CD14-positive monocyte (primary cell): Measurements from ENCODE around the gene RNF167. TPM values are rescaled to one million over a fixed set of nuclear protein-coding genes. Genes with fewer than 3 reads are reported as not detected.

Source experiments
- DNase-seq, 3 donors: peaks; one replicate each; pipeline ENCODE4 v3.0.0-alpha.2; 2011 to 2022
- H2AFZ ChIP-seq: 2 replicates; pipeline ENCODE4 v1.6.0; 2012; ENCODE audit warnings: mild to moderate bottlenecking, low read depth, low read length, inconsistent platforms; ENCODE audit not compliant: insufficient read depth, poor library complexity, severe bottlenecking
- H3K27ac ChIP-seq, 2 donors: 1 replicate in 1 of 2; 2 replicates in 1 of 2; pipeline ENCODE4 v1.5.1; 2012 to 2013; ENCODE audit warnings: low read length in 2 of 2, control low read depth in 1 of 2, inconsistent platforms in 1 of 2, low read depth in 1 of 2, mild to moderate bottlenecking in 1 of 2
- H3K27me3 ChIP-seq, 2 donors: one replicate each; pipeline versions ENCODE4 v1.6.0 to v1.6.1; 2011 to 2013; ENCODE audit warnings: low read length in 2 of 2; ENCODE audit not compliant: control insufficient read depth in 2 of 2, insufficient read depth in 2 of 2
- H3K36me3 ChIP-seq, 2 donors: replicated peaks in 1 of 2; 1 replicate in 1 of 2; 2 replicates in 1 of 2; pipeline versions ENCODE4 v1.5.1 to v1.6.1; 2012 to 2013; ENCODE audit warnings: low read length in 2 of 2, control low read depth in 1 of 2, inconsistent platforms in 1 of 2, mild to moderate bottlenecking in 1 of 2; ENCODE audit not compliant: insufficient read depth in 2 of 2, control insufficient read depth in 1 of 2
- H3K4me1 ChIP-seq, 2 donors: 1 replicate in 1 of 2; 2 replicates in 1 of 2; pipeline versions ENCODE4 v1.5.1 to v1.6.1; 2012 to 2013; ENCODE audit warnings: low read length in 2 of 2, control low read depth in 1 of 2, inconsistent platforms in 1 of 2, mild to moderate bottlenecking in 1 of 2, moderate library complexity in 1 of 2; ENCODE audit not compliant: insufficient read depth in 2 of 2, control insufficient read depth in 1 of 2
- H3K4me2 ChIP-seq: replicated peaks from 2 replicates; pipeline ENCODE3; 2012; ENCODE audit warnings: low read length, moderate library complexity, mild to moderate bottlenecking; ENCODE audit not compliant: poor library complexity, severe bottlenecking; ENCODE audit errors: extremely low read depth
- H3K4me3 ChIP-seq, 3 experiments: fragments of 200-600 bp in 1 of 3; sonication (generic) in 1 of 3; replicated peaks in 1 of 3; 1 replicate in 2 of 3; 2 replicates in 1 of 3; pipeline ENCODE4 v1.5.1; 2011 to 2013; ENCODE audit warnings: low read length in 3 of 3, mild to moderate bottlenecking in 3 of 3, control low read depth in 2 of 3, low read depth in 2 of 3, inconsistent platforms in 1 of 3, moderate library complexity in 1 of 3
- H3K79me2 ChIP-seq: 2 replicates; pipeline ENCODE4 v1.6.0; 2012; ENCODE audit warnings: mild to moderate bottlenecking, control low read depth, inconsistent platforms, low read length, moderate library complexity; ENCODE audit not compliant: insufficient read depth
- H3K9ac ChIP-seq: 2 replicates; pipeline ENCODE4 v1.6.0; 2017; ENCODE audit warnings: low read length, mild to moderate bottlenecking; ENCODE audit not compliant: insufficient read depth, poor library complexity, severe bottlenecking
- H3K9me3 ChIP-seq, 2 donors: replicated peaks in 1 of 2; 1 replicate in 1 of 2; 2 replicates in 1 of 2; pipeline versions ENCODE4 v1.5.1 to v1.6.1; 2012 to 2013; ENCODE audit warnings: low read length in 2 of 2, control low read depth in 1 of 2; ENCODE audit not compliant: control insufficient read depth in 1 of 2, insufficient read depth in 1 of 2
- H4K20me1 ChIP-seq: 2 replicates; pipeline ENCODE4 v1.6.0; 2012; ENCODE audit warnings: mild to moderate bottlenecking, low read length, control low read depth, moderate library complexity; ENCODE audit not compliant: insufficient read depth
- H3K27ac Mint-ChIP-seq, 7 donors: one replicate each; pipeline ENCODE4 v1.8.0; 2020; ENCODE audit warnings: mild to moderate bottlenecking in 7 of 7, mixed read lengths in 7 of 7, moderate library complexity in 6 of 7, inconsistent platforms in 2 of 7
- H3K27me3 Mint-ChIP-seq, 3 donors: one replicate each; pipeline ENCODE4 v1.8.0; 2021 to 2022; ENCODE audit warnings: low read depth in 3 of 3, mild to moderate bottlenecking in 3 of 3, mixed read lengths in 3 of 3, moderate library complexity in 3 of 3, inconsistent platforms in 1 of 3
- H3K36me3 Mint-ChIP-seq, 2 donors: one replicate each; pipeline ENCODE4 v1.8.0; 2020; ENCODE audit warnings: mixed read lengths in 2 of 2, inconsistent platforms in 1 of 2, mild to moderate bottlenecking in 1 of 2
- H3K4me1 Mint-ChIP-seq: one replicate; pipeline ENCODE4 v1.8.0; 2020; ENCODE audit warnings: mild to moderate bottlenecking, mixed read lengths
- H3K4me3 Mint-ChIP-seq, 2 donors: one replicate each; pipeline ENCODE4 v1.8.0; 2020; ENCODE audit warnings: mild to moderate bottlenecking in 2 of 2, mixed read lengths in 2 of 2, moderate library complexity in 1 of 2
- H3K9me3 Mint-ChIP-seq, 7 donors: one replicate each; pipeline ENCODE4 v1.8.0; 2020 to 2022; ENCODE audit warnings: mixed read lengths in 7 of 7, mild to moderate bottlenecking in 6 of 7, moderate library complexity in 6 of 7, inconsistent platforms in 2 of 7
- CTCF ChIP-seq: fragments of 200-600 bp; IDR thresholded peaks from one replicate; pipeline ENCODE4 v1.8.0; 2022; ENCODE audit warnings: antibody characterized with exemption, mild to moderate bottlenecking
- WGBS: methylation state at CpG from one replicate; pipeline ENCODE4 v1.1.5; 2013; ENCODE audit warnings: missing lambda C conversion rate; ENCODE audit not compliant: insufficient coverage; 5-methylcytosine and 5-hydroxymethylcytosine counted together
- intact Hi-C, 2 donors: fragments of 100-400 bp; cut with micrococcal nuclease; formaldehyde crosslinking; loops; one replicate each; pipeline versions ENCODE4 v1.15.0 to v1.15.1; 2023
- polyA plus RNA-seq, 3 donors: library from polyadenylated mRNA; depleted of rRNA in 1 of 3; unstranded in 2 of 3; stranded (reverse) in 1 of 3; fragments of 300-500 nt in 2 of 3; fragments of >200 nt in 1 of 3; fragmentation: Illumina TruSeq in 2 of 3; gene quantifications; 1 replicate in 2 of 3; 2 replicates in 1 of 3; pipeline ENCODE4 v1.2.3, GENCODE V29; 2012 to 2021

Gene RNF167
- polyA plus RNA-seq, 3 donors: 17.2 to 105 (median 20.6) TPM

GRCh38 chr17:4898927-4899326 is 41.1 kb upstream of the RNF167 start:
- peaks cover 47 to 52% of the 10 kb centered on the region in 2 donors for H3K4me1 ChIP-seq
- peak overlapping the region; percentile 89 for H3K4me2 ChIP-seq

More at GRCh38 chr17:4898927-4899326, 41.1 kb upstream of the RNF167 start:
- peak overlapping the region; percentile 89 to 91 for H3K4me3 Mint-ChIP-seq
- Histone ChIP-seq H3K27me3 (peaks cover 0 to 26% of the 10 kb centered on the region in 2 donors), H3K4me3 (peak overlapping the region; percentile 31 to 83 (median 46)), H3K27ac (no peak overlapping the region), H3K79me2 (no peaks in the 10 kb centered on the region), H3K36me3 (peaks cover 37 to 38% of the 10 kb centered on the region in 2 donors), H2AFZ (no peak overlapping the region), H3K9ac (peak overlapping the region; percentile 65), H3K9me3 (no peaks in the 10 kb centered on the region), H4K20me1 (no peaks in the 10 kb centered on the region)
- no peak for DNase-seq
- H3K9me3 Mint-ChIP-seq: peaks cover 0 to 12% (median 4%) of the 10 kb centered on the region in 7 donors
- peaks cover 41 to 54% (median 48%) of the 10 kb centered on the region in 3 donors for H3K27me3 Mint-ChIP-seq
- intact Hi-C loops: no loop called here
- TF ChIP-seq CTCF: no peak
- peaks cover 44 to 48% of the 10 kb centered on the region in 2 donors for H3K36me3 Mint-ChIP-seq
- 21% methylated on average over 34 of the region's 34 CpGs for WGBS
- peaks cover 45% of the 10 kb centered on the region for H3K4me1 Mint-ChIP-seq
- H3K27ac Mint-ChIP-seq: peak overlapping the region in 5 of 7 donors; percentile 41 to 92 (median 84)
